ENCODE data around the gene CTDP1. TPM values are rescaled to one million over a fixed set of nuclear protein-coding genes. Genes with fewer than 3 reads are reported as not detected.

CTDP1 gene
- polyA plus RNA-seq, 1 experiment: 12.9 TPM

DNA sequence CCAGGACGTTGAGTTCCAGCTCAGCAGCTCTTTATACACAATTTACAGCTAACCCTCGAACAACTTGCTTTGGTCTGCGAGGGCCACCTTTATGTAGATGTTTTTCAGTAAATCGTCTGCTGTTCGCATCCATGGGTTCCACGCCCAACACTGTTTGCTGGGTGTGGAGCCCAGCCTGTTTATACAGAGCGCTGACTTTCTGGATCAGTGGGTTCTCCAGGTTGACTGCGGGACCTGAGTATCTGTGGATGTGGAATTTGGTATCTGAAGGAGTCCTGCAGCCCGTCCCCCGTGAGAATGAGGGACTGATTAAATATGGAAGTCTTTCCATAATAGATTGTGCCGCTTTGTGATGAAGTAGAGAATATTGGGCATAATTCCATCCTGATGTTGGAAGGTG lies 2.9 kb downstream of the CTDP1 start:
- Histone ChIP-seq H3K27me3 (ENCODE audit: control insufficient read depth, insufficient read depth, low read length) (no peaks in the 10 kb centered on the region), H3K4me3 (ENCODE audit: low read depth, low read length) (no peak overlapping the region), H3K36me3 (ENCODE audit: control insufficient read depth, insufficient read depth, low read length) (no peaks in the 10 kb centered on the region)
- CTCF ChIA-PET: no interaction called here
- DNase-seq (ENCODE audit: low read depth): no peak
- TF ChIP-seq CTCF (IDR thresholded peaks at IDR 0.05; ENCODE audit: insufficient read depth, low read depth, low read length): no peak
- POLR2A ChIA-PET: no interaction called here

- no peak for TF ChIP-seq CTCF (IDR thresholded peaks at IDR 0.05; ENCODE audit: insufficient read depth, low read depth, low read length)
- Histone ChIP-seq H3K36me3 (ENCODE audit: control insufficient read depth, insufficient read depth, low read length) (no peaks in the 10 kb centered on the region), H3K27me3 (ENCODE audit: control insufficient read depth, insufficient read depth, low read length) (no peaks in the 10 kb centered on the region), H3K4me3 (ENCODE audit: low read depth, low read length) (no peak overlapping the region)
- DNase-seq (ENCODE audit: low read depth): no peak
- CTCF ChIA-PET: no interaction called here
- POLR2A ChIA-PET: no interaction called here
Observed at GRCh38 chr18:79682894-79683625, 3.5 kb downstream of the CTDP1 start.

- no peaks in the 10 kb centered on the region for H3K27me3 ChIP-seq (ENCODE audit: control insufficient read depth, insufficient read depth, low read length)
- DNase-seq (ENCODE audit: low read depth): no peak
- ChIA-PET POLR2A (no interaction called here), CTCF (no interaction called here)
- H3K36me3 ChIP-seq (ENCODE audit: control insufficient read depth, insufficient read depth, low read length): no peaks in the 10 kb centered on the region
- no peak overlapping the region for H3K4me3 ChIP-seq (ENCODE audit: low read depth, low read length)
- no peak for TF ChIP-seq CTCF (IDR thresholded peaks at IDR 0.05; ENCODE audit: insufficient read depth, low read depth, low read length)
Observed at GRCh38 chr18:79683626-79684282, 4.2 kb downstream of the CTDP1 start.

GRCh38 chr18:79684283-79684631 lies 4.7 kb downstream of the CTDP1 start:
- ChIA-PET CTCF (no interaction called here), POLR2A (no interaction called here)
- no peak for DNase-seq (ENCODE audit: low read depth)
- TF ChIP-seq CTCF (IDR thresholded peaks at IDR 0.05; ENCODE audit: insufficient read depth, low read depth, low read length): no peak
- Histone ChIP-seq H3K4me3 (ENCODE audit: low read depth, low read length) (no peak overlapping the region), H3K27me3 (ENCODE audit: control insufficient read depth, insufficient read depth, low read length) (no peaks in the 10 kb centered on the region), H3K36me3 (ENCODE audit: control insufficient read depth, insufficient read depth, low read length) (no peaks in the 10 kb centered on the region)

GRCh38 chr18:79684787-79685186 lies 5.2 kb downstream of the CTDP1 start:
- Histone ChIP-seq H3K36me3 (ENCODE audit: control insufficient read depth, insufficient read depth, low read length) (no peaks in the 10 kb centered on the region), H3K27me3 (ENCODE audit: control insufficient read depth, insufficient read depth, low read length) (no peaks in the 10 kb centered on the region), H3K4me3 (ENCODE audit: low read depth, low read length) (no peak overlapping the region)
- ChIA-PET CTCF (no interaction called here), POLR2A (no interaction called here)
- no peak for DNase-seq (ENCODE audit: low read depth)
- no peak for TF ChIP-seq CTCF (IDR thresholded peaks at IDR 0.05; ENCODE audit: insufficient read depth, low read depth, low read length)
